HepG2 (cell line): Measurements from ENCODE around the gene SHISA6. TPM values are rescaled to one million over a fixed set of nuclear protein-coding genes. Genes with fewer than 3 reads are reported as not detected.

Experiments
- ATAC-seq: fragments of 200-7000 bp; cut with Tn5 transposase; 3 replicates; pipeline ENCODE4 v1.9.1; 2020; ENCODE audit warnings: mild to moderate bottlenecking, moderate library complexity
- BruUV-seq: library from RNA; stranded (reverse); fragments of 400-500 nt; replicated peaks from 2 replicates; lab custom pipeline; 2021; lab: Mats Ljungman, UMichigan
- CTCF ChIA-PET: fragments of 300-600 bp; formaldehyde crosslinking; extraction: SDS; loops from one replicate; lab custom pipeline; 2021; ENCODE audit warnings: low total read pairs, inconsistent platforms, low intra/inter-chr PET ratio; lab: Yijun Ruan, JAX
- POLR2A ChIA-PET: fragments of 350-600 bp; sonication (Branson Sonifier 250); formaldehyde crosslinking; loops from one replicate; lab custom pipeline; 2020; ENCODE audit warnings: antibody characterized with exemption, inconsistent platforms; lab: Yijun Ruan, JAX
- DNase-seq: peaks from one replicate; pipeline ENCODE4 v3.0.0-alpha.2; 2015; ENCODE audit warnings: low spot score
- FAIRE-seq: peaks from 3 replicates; lab custom pipeline; 2011; peaks lifted over from hg19 to GRCh38; lab: Jason Lieb, UNC
- H2AFZ ChIP-seq: one replicate; pipeline ENCODE4 v1.6.1; 2011; ENCODE audit warnings: low read length, inconsistent platforms
- H3K27ac ChIP-seq: fragments of 300-600 bp; 3 replicates; pipeline ENCODE4 v1.8.0; 2011; ENCODE audit warnings: mixed run types, mild to moderate bottlenecking, mixed read lengths, low read length, inconsistent platforms; ENCODE audit not compliant: insufficient read depth; ENCODE audit errors: extremely low read length
- H3K27me3 ChIP-seq, 2 experiments: fragments of 200-600 bp in 1 of 2; 2 replicates in 1 of 2; 3 replicates in 1 of 2; pipeline versions ENCODE4 v1.6.0 to v1.8.0; 2011; ENCODE audit warnings: low read length in 2 of 2, mild to moderate bottlenecking in 2 of 2, moderate library complexity in 2 of 2, inconsistent platforms in 1 of 2; ENCODE audit not compliant: insufficient read depth in 2 of 2, control insufficient read depth in 1 of 2
- H3K36me3 ChIP-seq, 2 experiments: fragments of 200-600 bp in 1 of 2; replicated peaks in 1 of 2; 2 replicates in 1 of 2; 3 replicates in 1 of 2; pipeline versions ENCODE4 v1.5.1 to v1.8.0; 2011; ENCODE audit warnings: low read length in 2 of 2, inconsistent platforms in 1 of 2; ENCODE audit not compliant: insufficient read depth in 2 of 2, control insufficient read depth in 1 of 2
- H3K4me1 ChIP-seq: 2 replicates; pipeline ENCODE4 v1.5.1; 2012; ENCODE audit warnings: low read length, inconsistent platforms; ENCODE audit not compliant: insufficient read depth
- H3K4me2 ChIP-seq: 2 replicates; pipeline ENCODE4 v1.6.0; 2011; ENCODE audit warnings: low read depth, low read length, inconsistent platforms
- H3K4me3 ChIP-seq, 3 experiments: fragments of 200-600 bp in 1 of 3; sonication (generic), shearing (Covaris generic) in 1 of 3; replicated peaks in 1 of 3; 2 replicates each; pipeline ENCODE4 v1.5.1; 2011 to 2016; ENCODE audit warnings: low read length in 3 of 3, inconsistent platforms in 2 of 3, low read depth in 2 of 3, mild to moderate bottlenecking in 2 of 3, control low read depth in 1 of 3, mixed read lengths in 1 of 3; ENCODE audit not compliant: insufficient read depth in 1 of 3
- H3K79me2 ChIP-seq: one replicate; pipeline ENCODE4 v1.6.1; 2011; ENCODE audit warnings: low read length, inconsistent platforms; ENCODE audit not compliant: insufficient read depth
- H3K9ac ChIP-seq: 2 replicates; pipeline ENCODE4 v1.6.0; 2011; ENCODE audit warnings: mild to moderate bottlenecking, low read depth, low read length, inconsistent platforms; ENCODE audit not compliant: insufficient read depth
- H3K9me3 ChIP-seq: 2 replicates; pipeline ENCODE4 v1.5.1; 2012; ENCODE audit warnings: mild to moderate bottlenecking, low read length
- H4K20me1 ChIP-seq: 2 replicates; pipeline ENCODE4 v1.6.0; 2011; ENCODE audit warnings: inconsistent platforms, mild to moderate bottlenecking, low read length, moderate library complexity; ENCODE audit not compliant: insufficient read depth
- ARID3A ChIP-seq: IDR thresholded peaks from 2 replicates; pipeline ENCODE4 v1.6.1; 2012; ENCODE audit warnings: low read depth, low read length, improper control_type of control experiment
- CEBPG ChIP-seq: IDR thresholded peaks from 2 replicates; pipeline ENCODE4 v1.6.1; 2016
- CERS6 ChIP-seq: sonication (generic); formaldehyde crosslinking; IDR thresholded peaks from 2 replicates; pipeline ENCODE4 v1.5.0; 2020; ENCODE audit warnings: missing genetic modification reagents
- FOXP4 ChIP-seq: sonication (generic); formaldehyde crosslinking; IDR thresholded peaks from 2 replicates; pipeline ENCODE4 v1.4.0; 2020; ENCODE audit warnings: missing genetic modification reagents
- GLMP ChIP-seq: sonication (generic); formaldehyde crosslinking; IDR thresholded peaks from 2 replicates; pipeline ENCODE4 v1.9.0; 2021; ENCODE audit warnings: missing genetic modification reagents, mild to moderate bottlenecking, borderline replicate concordance
- GPBP1L1 ChIP-seq: sonication (generic); formaldehyde crosslinking; IDR thresholded peaks from 2 replicates; pipeline ENCODE4 v1.5.0; 2020; ENCODE audit warnings: mild to moderate bottlenecking, missing genetic modification reagents
- IKZF1 ChIP-seq: fragments of 450-650 bp; IDR thresholded peaks from 2 replicates; pipeline ENCODE4 v1.7.1; 2016
- NFE2L1 ChIP-seq: sonication (generic); formaldehyde crosslinking; IDR thresholded peaks from 2 replicates; pipeline ENCODE4 v1.4.0; 2020; ENCODE audit warnings: missing genetic modification reagents, mild to moderate bottlenecking, borderline replicate concordance
- NFIB ChIP-seq: sonication (generic); formaldehyde crosslinking; IDR thresholded peaks from 2 replicates; pipeline ENCODE4 v1.9.0; 2021; ENCODE audit warnings: missing genetic modification reagents, mild to moderate bottlenecking, borderline replicate concordance
- NR3C1 ChIP-seq: sonication (generic); formaldehyde crosslinking; IDR thresholded peaks from 2 replicates; pipeline ENCODE4 v1.4.0; 2020; ENCODE audit warnings: missing genetic modification reagents
- PCBP2 ChIP-seq: fragments of 200-400 bp; formaldehyde crosslinking; optimal IDR thresholded peaks from 2 replicates; pipeline ENCODE3; 2018; ENCODE audit warnings: low read length, low read depth; ENCODE audit not compliant: poor library complexity, severe bottlenecking
- PRMT3 ChIP-seq: sonication (generic); formaldehyde crosslinking; IDR thresholded peaks from 2 replicates; pipeline ENCODE4 v1.8.1; 2022; ENCODE audit warnings: low read depth, mild to moderate bottlenecking, moderate library complexity, missing genetic modification reagents, borderline replicate concordance
- RBAK ChIP-seq: sonication (generic); formaldehyde crosslinking; IDR thresholded peaks from 2 replicates; pipeline ENCODE4 v1.5.1; 2020; ENCODE audit warnings: mild to moderate bottlenecking, missing genetic modification reagents
- RELA ChIP-seq: sonication (generic); formaldehyde crosslinking; IDR thresholded peaks from 2 replicates; pipeline ENCODE4 v1.4.0; 2020; ENCODE audit warnings: missing genetic modification reagents
- SALL1 ChIP-seq: sonication (generic); formaldehyde crosslinking; IDR thresholded peaks from 2 replicates; pipeline ENCODE4 v1.8.0; 2022; ENCODE audit warnings: mild to moderate bottlenecking, missing genetic modification reagents
- TMF1 ChIP-seq: sonication (generic); formaldehyde crosslinking; IDR thresholded peaks from 2 replicates; pipeline ENCODE4 v1.8.1; 2022; ENCODE audit warnings: low read depth, missing genetic modification reagents
- ZNF251 ChIP-seq: sonication (generic); formaldehyde crosslinking; IDR thresholded peaks from 2 replicates; pipeline ENCODE4 v1.9.0; 2021; ENCODE audit warnings: mild to moderate bottlenecking, missing genetic modification reagents
- ZNF552 ChIP-seq: sonication (generic); formaldehyde crosslinking; IDR thresholded peaks from 2 replicates; pipeline ENCODE4 v1.9.0; 2022; ENCODE audit warnings: missing genetic modification reagents, mild to moderate bottlenecking, borderline replicate concordance
- ZNF678 ChIP-seq: sonication (generic); formaldehyde crosslinking; IDR thresholded peaks from 2 replicates; pipeline ENCODE4 v1.4.0; 2020; ENCODE audit warnings: mild to moderate bottlenecking, missing genetic modification reagents
- WGBS: methylation state at CpG from one replicate; pipeline ENCODE4 v1.1.6; 2017; ENCODE audit warnings: low lambda C conversion rate; 5-methylcytosine and 5-hydroxymethylcytosine counted together
- in situ Hi-C: cut with HindIII; loops from 2 replicates; pipeline ENCODE4 v1.10.0; 2017; ENCODE audit warnings: low pct_unique_long_range_greater_than_20kb; ENCODE audit not compliant: extremely low pct_ligation_motif_present
- intact Hi-C: fragments of 100-400 bp; cut with micrococcal nuclease; formaldehyde crosslinking; loops from one replicate; pipeline ENCODE4 v1.10.0; 2022; ENCODE audit not compliant: unreplicated experiment
- polyA plus RNA-seq, 8 experiments: library from polyadenylated mRNA; depleted of rRNA in 3 of 8; stranded (reverse) in 7 of 8; unstranded in 1 of 8; fragments of >200 nt; fragmentation: Illumina TruSeq in 4 of 8; extraction: Trizol in 4 of 8; gene quantifications; 2 replicates each; pipeline versions ENCODE4 v1.2.1 to v1.2.3, GENCODE V29; 2011 to 2016; ENCODE audit warnings: low read depth in 4 of 8, missing spikeins in 1 of 8, mixed read lengths in 1 of 8; ENCODE audit not compliant: insufficient read depth in 1 of 8
- total RNA-seq, 5 experiments: library from RNA; depleted of rRNA; stranded (reverse); fragments of >200 nt; fragmentation: Illumina TruSeq; extraction: Trizol; gene quantifications; 2 replicates each; pipeline ENCODE4 v1.2.3, GENCODE V29; 2016; ENCODE audit warnings: low read depth in 1 of 5

Gene SHISA6
- total and polyA plus RNA-seq, 2 of the 13 experiments (the other 11 are each of a cell fraction or from before 2014, with no cell fraction given): not detected

- TF ChIP-seq RELA (CRISPR knock-in tag) (no peak), PRMT3 (CRISPR knock-in tag) (no peak), IKZF1 (no peak), ZNF678 (no peak), PCBP2 (no peak), SALL1 (CRISPR knock-in tag) (no peak)
Observed at GRCh38 chr17:11438673-11439072, 197.7 kb downstream of the SHISA6 start (continued).

GRCh38 chr17:11441004-11441403 lies 200.0 kb downstream of the SHISA6 start:
- Histone ChIP-seq H3K27me3 (no peaks in the 10 kb centered on the region), H3K9ac (no peak overlapping the region), H3K4me1 (no peaks in the 10 kb centered on the region), H3K4me3 (no peak overlapping the region), H3K79me2 (no peaks in the 10 kb centered on the region), H3K4me2 (no peak overlapping the region), H3K9me3 (no peaks in the 10 kb centered on the region), H3K36me3 (no peaks in the 10 kb centered on the region), H3K27ac (no peak overlapping the region), H2AFZ (no peak overlapping the region), H4K20me1 (no peaks in the 10 kb centered on the region)
- in situ Hi-C loops (no loop called here), intact Hi-C loops (no loop called here)
- no peak for DNase-seq
- POLR2A ChIA-PET: no interaction called here
- ATAC-seq: no peak
- CTCF ChIA-PET: no interaction called here
- FAIRE-seq: no peak
- no TSS peak for BruUV-seq
- WGBS: 8% methylated on average over 1 of the region's 1 CpG
- TF ChIP-seq NR3C1: no peak
- TF ChIP-seq TMF1 (CRISPR knock-in tag): no peak
- no peak for TF ChIP-seq GLMP
- TF ChIP-seq CERS6 (CRISPR knock-in tag): no peak
- TF ChIP-seq NFIB (CRISPR knock-in tag): no peak
- TF ChIP-seq GPBP1L1 (CRISPR knock-in tag): no peak
- TF ChIP-seq NFE2L1 (CRISPR knock-in tag): no peak
- no peak for TF ChIP-seq RBAK (CRISPR knock-in tag)
- no peak for TF ChIP-seq ZNF552 (CRISPR knock-in tag)
- no peak for TF ChIP-seq ZNF251
- TF ChIP-seq ARID3A: no peak
- TF ChIP-seq CEBPG (CRISPR knock-in tag): no peak
- no peak for TF ChIP-seq FOXP4
